ENCODE measurements around the gene TNIP1.

Gene TNIP1

GRCh38 chr5:151051066-151051930 is 29.5 kb downstream of the TNIP1 start:
- peak; percentile 71 for DNase-seq (ENCODE audit: insufficient read length)
- peak; percentile 80 for FAIRE-seq
- TF ChIP-seq POLR2A (IDR thresholded peaks at IDR 0.05; ENCODE audit: low read depth, low read length) (no peak), TAF1 (IDR thresholded peaks at IDR 0.05; ENCODE audit: borderline replicate concordance, low read depth, low read length) (no peak), POLR2AphosphoS5 (IDR thresholded peaks at IDR 0.05; ENCODE audit: low read depth, low read length) (0 out of 2 replicates have a peak, but pooled peaks have one; percentile 35)

GRCh38 chr5:151048526-151048925 is 32.3 kb downstream of the TNIP1 start:
- no peak for DNase-seq (ENCODE audit: insufficient read length)
- FAIRE-seq = no peak

GRCh38 chr5:151047814-151048425 is 32.9 kb downstream of the TNIP1 start:
- FAIRE-seq (no peak), DNase-seq (ENCODE audit: insufficient read length) (no peak)
- no peak for TF ChIP-seq TAF1 (IDR thresholded peaks at IDR 0.05; ENCODE audit: borderline replicate concordance, low read depth, low read length)
- no peak for TF ChIP-seq POLR2A (IDR thresholded peaks at IDR 0.05; ENCODE audit: low read depth, low read length)
- no peak for TF ChIP-seq POLR2AphosphoS5 (IDR thresholded peaks at IDR 0.05; ENCODE audit: low read depth, low read length)

More at GRCh38 chr5:151048526-151048925, 32.3 kb downstream of the TNIP1 start:
- TF ChIP-seq TAF1 (IDR thresholded peaks at IDR 0.05; ENCODE audit: borderline replicate concordance, low read depth, low read length) = no peak
- TF ChIP-seq POLR2A (IDR thresholded peaks at IDR 0.05; ENCODE audit: low read depth, low read length) = no peak
- TF ChIP-seq POLR2AphosphoS5 (IDR thresholded peaks at IDR 0.05; ENCODE audit: low read depth, low read length) = no peak

- FAIRE-seq (no peak), DNase-seq (ENCODE audit: insufficient read length) (no peak)
- TF ChIP-seq POLR2A (IDR thresholded peaks at IDR 0.05; ENCODE audit: low read depth, low read length) = no peak
- no peak for TF ChIP-seq TAF1 (IDR thresholded peaks at IDR 0.05; ENCODE audit: borderline replicate concordance, low read depth, low read length)
- no peak for TF ChIP-seq POLR2AphosphoS5 (IDR thresholded peaks at IDR 0.05; ENCODE audit: low read depth, low read length)
These were observed 38.3 kb downstream of the TNIP1 start for GRCh38 chr5:151042453-151043093.

- DNase-seq (ENCODE audit: insufficient read length) = no peak
- no peak for TF ChIP-seq TAF1 (IDR thresholded peaks at IDR 0.05; ENCODE audit: borderline replicate concordance, low read depth, low read length)
- no peak for TF ChIP-seq POLR2AphosphoS5 (IDR thresholded peaks at IDR 0.05; ENCODE audit: low read depth, low read length)
- TF ChIP-seq POLR2A (IDR thresholded peaks at IDR 0.05; ENCODE audit: low read depth, low read length) = no peak
- no peak for FAIRE-seq
These were observed 39.1 kb downstream of the TNIP1 start for GRCh38 chr5:151041577-151042268.

DNA sequence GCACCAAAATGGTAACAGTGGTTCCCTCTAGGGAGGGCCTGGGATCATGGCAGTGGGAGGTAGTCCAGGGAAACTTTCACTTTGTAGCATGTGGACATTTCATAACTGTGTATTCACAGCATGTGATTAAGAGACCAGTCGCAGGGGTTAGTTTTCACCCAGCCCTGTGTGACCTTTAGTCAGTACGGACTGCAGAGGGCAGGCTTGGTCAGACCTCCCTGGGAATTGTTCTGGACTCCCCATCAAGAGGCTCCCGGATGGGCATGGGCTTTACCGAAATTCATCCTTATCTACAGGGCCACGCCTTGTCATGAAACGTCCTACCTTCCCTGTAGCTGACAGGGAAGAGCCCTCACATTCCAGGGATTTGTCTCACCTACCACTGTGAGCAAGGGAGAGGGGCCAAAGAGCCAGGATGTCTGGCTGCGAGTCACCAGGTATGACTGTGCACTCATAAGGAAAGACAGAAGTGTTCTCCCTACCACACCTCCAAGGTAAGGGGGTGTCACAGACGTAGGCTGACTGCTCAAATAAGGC is 40.6 kb downstream of the TNIP1 start:
- FAIRE-seq (no peak), DNase-seq (ENCODE audit: insufficient read length) (no peak)
- TF ChIP-seq POLR2AphosphoS5 (IDR thresholded peaks at IDR 0.05; ENCODE audit: low read depth, low read length) (no peak), TAF1 (IDR thresholded peaks at IDR 0.05; ENCODE audit: borderline replicate concordance, low read depth, low read length) (no peak), POLR2A (IDR thresholded peaks at IDR 0.05; ENCODE audit: low read depth, low read length) (no peak)

DNA sequence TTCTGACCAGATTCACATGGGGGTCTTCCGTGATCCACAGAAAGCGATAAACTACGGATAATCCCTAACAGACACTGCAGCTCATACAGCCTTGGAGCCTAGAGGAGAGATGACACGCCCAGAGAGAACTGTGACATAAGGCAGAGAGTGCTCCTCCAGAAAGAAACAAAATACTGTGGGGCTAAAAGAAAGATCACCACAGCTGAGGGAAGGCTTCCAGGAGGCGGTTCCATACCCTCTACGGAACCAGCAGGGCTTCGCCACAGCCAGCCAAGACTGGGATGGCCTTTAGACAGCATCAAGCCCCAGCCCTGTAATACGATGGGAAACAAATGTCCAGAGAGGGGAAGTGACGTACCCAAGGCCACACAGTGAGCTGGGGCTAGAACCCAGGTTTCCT is 41.2 kb downstream of the TNIP1 start:
- no peak for FAIRE-seq
- DNase-seq (ENCODE audit: insufficient read length) = no peak
- no peak for TF ChIP-seq POLR2AphosphoS5 (IDR thresholded peaks at IDR 0.05; ENCODE audit: low read depth, low read length)
- no peak for TF ChIP-seq POLR2A (IDR thresholded peaks at IDR 0.05; ENCODE audit: low read depth, low read length)
- no peak for TF ChIP-seq TAF1 (IDR thresholded peaks at IDR 0.05; ENCODE audit: borderline replicate concordance, low read depth, low read length)

- no peak for TF ChIP-seq POLR2A (IDR thresholded peaks at IDR 0.05; ENCODE audit: low read depth, low read length)
- no peak for TF ChIP-seq TAF1 (IDR thresholded peaks at IDR 0.05; ENCODE audit: borderline replicate concordance, low read depth, low read length)
- TF ChIP-seq POLR2AphosphoS5 (IDR thresholded peaks at IDR 0.05; ENCODE audit: low read depth, low read length) = no peak
- FAIRE-seq (no peak), DNase-seq (ENCODE audit: insufficient read length) (no peak)
These were observed 42.0 kb downstream of the TNIP1 start for GRCh38 chr5:151038801-151039238.

DNA sequence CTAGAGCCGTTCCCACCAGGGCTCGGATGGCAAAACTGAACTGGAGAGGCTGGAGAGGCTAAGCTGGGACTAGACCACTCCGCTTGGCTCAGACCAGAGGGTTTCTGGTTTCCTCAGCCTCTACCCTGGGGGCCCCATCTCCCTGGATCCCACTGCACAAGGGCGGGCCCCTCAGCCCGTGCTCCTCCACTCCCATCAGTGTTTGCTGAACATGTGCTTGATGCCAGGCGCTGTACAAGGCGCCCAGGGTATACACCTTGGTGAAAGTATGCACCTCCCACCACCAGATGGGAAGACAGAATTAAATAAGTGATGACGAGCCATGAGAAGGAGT is 42.5 kb downstream of the TNIP1 start:
- FAIRE-seq = no peak
- TF ChIP-seq POLR2AphosphoS5 (IDR thresholded peaks at IDR 0.05; ENCODE audit: low read depth, low read length) (no peak), TAF1 (IDR thresholded peaks at IDR 0.05; ENCODE audit: borderline replicate concordance, low read depth, low read length) (no peak), POLR2A (IDR thresholded peaks at IDR 0.05; ENCODE audit: low read depth, low read length) (no peak)
- no peak for DNase-seq (ENCODE audit: insufficient read length)

- no peak for TF ChIP-seq POLR2AphosphoS5 (IDR thresholded peaks at IDR 0.05; ENCODE audit: low read depth, low read length)
- no peak for TF ChIP-seq POLR2A (IDR thresholded peaks at IDR 0.05; ENCODE audit: low read depth, low read length)
- no peak for TF ChIP-seq TAF1 (IDR thresholded peaks at IDR 0.05; ENCODE audit: borderline replicate concordance, low read depth, low read length)
- DNase-seq (ENCODE audit: insufficient read length) = no peak
- FAIRE-seq = peak; percentile 50
These were observed 43.0 kb downstream of the TNIP1 start for GRCh38 chr5:151037561-151038411.

Data from GM12892 (cell line).